GM19455 (cell line): ENCODE data around the gene ACTR1A.
"Not testable (repeated sequence)": the region's sequence is repeated elsewhere in the genome, so short reads cannot be mapped to it uniquely, and the experiment has no call there.

Source experiments
- ATAC-seq: cut with Tn5 transposase; IDR thresholded peaks from one replicate; pipeline ENCODE4 v1.9.1; 2021; ENCODE audit not compliant: unreplicated experiment

ACTR1A gene

GRCh38 chr10:102455893-102456471 is 46.5 kb downstream of the ACTR1A start:
- ATAC-seq = no peak

DNA sequence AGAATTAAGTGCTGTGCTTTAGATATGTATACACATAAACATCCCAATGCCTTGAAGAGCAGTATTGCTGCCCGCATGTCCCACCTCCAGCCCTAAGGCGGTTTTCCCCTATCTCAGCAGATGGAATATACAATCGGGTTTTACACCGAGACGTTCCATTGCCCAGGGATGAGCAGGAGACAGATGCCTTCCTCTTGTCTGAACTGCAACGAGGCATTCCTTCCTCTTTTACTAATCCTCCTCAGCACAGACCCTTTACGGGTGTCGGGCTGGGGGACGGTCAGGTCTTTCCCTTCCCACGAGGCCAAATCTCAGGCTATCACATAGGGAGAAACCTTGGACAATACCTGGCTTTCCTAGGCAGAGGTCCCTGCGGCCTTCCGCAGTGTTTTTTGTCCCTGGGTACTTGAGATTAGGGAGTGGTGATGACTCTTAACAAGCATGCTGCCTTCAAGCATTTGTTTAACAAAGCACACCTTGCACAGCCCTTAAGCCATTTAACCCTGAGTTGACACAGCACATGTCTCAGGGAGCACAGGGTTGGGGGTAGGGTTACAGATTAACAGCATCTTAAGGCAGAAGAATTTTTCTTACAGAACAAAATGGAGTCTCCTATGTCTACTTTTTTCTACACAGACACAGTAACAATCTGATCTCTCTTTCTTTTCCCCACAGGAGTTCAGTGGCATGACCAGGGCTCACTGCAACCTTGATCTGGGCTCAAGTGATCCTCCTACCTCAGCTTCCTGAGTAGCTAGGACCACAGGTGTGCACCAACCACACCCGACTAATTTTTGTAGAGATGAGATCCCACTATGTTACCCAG is 47.6 kb downstream of the ACTR1A start:
- not testable (repeated sequence) for ATAC-seq

DNA sequence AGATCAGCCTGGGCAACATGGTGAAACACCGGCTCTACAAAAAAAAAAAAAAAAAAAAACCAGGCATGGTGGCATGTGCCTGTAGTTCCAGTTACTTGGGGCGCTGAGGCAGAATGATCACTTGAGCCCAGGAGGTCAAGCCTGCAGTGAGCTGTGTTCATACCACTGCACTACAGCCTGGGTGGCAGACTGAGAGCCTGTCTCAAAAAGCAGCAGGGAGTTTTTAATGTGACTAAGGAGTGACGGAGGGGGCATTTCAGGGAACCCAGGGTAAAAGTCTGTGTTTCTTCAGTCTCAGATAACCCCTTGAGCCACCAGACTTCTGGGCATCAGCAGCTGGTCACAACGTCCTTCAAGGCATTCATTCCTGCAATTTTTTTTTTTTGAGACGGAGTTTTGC is 49.0 kb downstream of the ACTR1A start:
- ATAC-seq = no peak

- ATAC-seq = no peak
Observed at GRCh38 chr10:102452672-102453340, 49.7 kb downstream of the ACTR1A start.

DNA sequence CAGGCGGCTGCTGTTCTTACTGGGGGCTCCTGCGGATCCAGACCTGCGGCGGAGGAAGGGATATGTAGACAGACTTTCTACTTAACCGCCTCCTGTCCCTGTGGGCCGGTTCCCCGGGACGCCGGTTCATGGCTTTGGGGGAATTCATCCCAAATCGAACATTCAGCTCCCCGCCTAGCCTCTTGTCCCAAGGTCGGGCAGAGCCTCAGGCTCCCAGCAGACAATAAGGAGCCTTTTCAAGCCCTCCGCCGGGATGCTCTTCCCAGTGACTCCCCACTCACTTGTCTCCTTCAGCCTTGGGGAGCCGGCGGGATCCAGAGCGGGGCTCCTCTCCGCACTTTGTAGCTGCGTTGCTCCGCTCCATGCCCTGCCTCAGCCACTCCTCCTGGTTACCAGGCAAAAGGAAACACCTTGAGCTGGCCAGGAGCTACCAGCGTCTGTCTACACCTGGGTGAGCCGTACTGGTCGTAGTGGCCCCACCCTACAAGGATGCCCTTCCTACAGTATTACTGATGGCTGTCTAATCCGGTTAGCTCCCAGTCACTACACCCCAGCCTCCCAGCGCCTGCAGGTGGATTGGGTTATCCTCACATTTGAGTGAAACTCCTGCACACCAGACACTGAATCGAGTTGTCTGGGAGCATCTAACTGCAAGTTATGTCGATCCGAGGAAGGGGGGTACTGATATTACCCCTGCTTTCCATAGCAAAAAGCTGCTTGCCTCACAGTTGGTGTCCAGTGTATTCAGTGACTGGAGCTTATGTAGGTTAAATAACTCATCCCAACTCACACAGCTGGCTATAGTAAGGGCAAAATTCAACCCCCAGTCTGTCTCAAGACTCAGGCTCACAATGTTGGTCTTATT is 51.2 kb downstream of the ACTR1A start, which contains the start of gene C10orf95:
Gene C10orf95, minus strand, starts transcription at position 439 of the 865 bp plus-strand sequence. CDS start 450 bp downstream, outside the sequence.
- ATAC-seq = no peak

DNA sequence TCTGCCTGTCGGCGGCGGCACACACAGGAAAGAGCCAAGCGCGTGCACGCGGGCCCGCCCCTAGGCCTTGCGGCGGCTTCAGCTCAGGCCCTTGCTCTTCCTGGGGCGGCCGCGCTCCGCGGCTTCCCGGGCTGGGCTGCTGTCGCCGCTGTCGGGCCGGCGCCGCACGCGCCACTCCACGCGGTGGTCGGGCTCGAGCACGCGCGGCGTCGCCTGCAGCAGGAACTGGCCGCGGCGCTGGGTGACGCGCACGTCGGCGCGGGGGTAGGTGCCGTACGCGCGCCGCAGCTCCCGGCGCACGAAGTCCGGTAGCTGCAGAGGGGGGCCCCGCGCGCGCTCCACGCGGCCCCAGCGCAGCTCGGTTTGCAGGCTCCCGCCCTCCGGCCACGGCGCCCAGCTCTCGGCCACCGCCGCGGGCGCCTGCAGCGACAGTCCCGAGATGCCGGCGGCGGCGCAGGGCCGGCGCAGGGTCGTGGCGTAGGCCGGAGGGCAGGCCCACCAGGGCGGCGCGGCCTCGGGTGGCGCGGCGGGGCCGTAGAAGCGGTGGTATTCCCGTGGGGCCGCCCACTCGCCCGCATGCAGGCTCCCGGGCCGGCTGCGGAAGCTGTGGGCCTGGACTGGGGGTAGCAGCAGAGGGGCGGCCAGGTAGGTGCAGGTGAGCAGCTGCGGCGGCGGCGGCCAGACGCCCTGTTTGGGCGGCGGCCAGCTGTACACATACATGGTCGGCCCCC is 52.0 kb downstream of the ACTR1A start:
- peak; percentile 63 for ATAC-seq

DNA sequence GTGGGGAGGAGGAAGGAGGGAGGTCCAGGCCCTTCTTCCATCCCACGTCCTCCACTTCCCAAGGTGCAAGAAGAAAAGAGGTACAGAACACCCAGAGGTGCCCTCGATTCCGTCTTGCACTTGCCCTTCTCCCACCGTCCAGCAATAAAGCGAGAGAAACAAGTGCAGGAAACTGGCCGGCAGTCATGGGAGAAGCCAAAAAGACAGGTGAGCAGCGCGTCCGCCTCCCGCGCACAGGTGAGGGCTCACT is 52.5 kb downstream of the ACTR1A start:
- ATAC-seq = no peak

DNA sequence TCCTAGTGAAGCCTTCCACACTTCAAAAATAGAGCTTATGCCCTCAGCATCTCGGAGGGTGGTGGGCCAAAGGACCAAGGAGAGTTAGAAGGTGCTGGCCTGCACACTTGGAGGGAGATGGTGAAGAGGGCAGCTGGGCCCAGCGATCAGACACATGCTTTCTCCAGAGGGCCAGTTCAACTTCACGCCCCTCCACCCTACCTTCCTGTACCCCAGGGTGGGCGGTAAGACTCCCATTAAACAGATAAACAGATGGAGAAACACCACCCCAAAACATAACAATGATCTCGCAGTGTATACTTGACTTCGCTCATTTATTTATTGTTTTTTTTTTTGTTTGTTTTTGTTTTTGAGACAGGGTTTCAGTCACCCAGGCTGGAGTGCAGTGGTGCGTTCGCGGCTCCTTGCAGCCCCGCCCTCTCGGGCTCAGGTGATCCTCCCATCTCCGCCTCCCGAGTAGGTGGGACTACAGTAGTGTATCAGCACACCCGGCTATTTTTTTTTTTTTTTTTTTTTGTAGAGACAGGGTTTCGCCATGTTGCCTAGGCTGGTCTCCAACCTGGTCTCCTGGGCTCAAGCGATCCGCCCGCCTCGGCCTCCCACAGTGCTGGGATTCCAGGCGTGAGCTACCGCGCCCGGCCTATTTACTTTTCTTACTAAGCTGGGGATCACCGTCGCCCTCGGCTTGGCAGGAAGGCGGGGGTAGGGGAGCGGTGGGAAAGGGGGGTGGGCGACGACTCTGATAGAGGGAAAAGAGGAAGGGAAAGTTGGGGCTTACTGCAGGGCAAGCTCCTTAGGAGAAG is 53.0 kb downstream of the ACTR1A start:
- ATAC-seq = peak; percentile 55

GRCh38 chr10:102444851-102445250 is 57.7 kb downstream of the ACTR1A start:
- ATAC-seq = no peak

DNA sequence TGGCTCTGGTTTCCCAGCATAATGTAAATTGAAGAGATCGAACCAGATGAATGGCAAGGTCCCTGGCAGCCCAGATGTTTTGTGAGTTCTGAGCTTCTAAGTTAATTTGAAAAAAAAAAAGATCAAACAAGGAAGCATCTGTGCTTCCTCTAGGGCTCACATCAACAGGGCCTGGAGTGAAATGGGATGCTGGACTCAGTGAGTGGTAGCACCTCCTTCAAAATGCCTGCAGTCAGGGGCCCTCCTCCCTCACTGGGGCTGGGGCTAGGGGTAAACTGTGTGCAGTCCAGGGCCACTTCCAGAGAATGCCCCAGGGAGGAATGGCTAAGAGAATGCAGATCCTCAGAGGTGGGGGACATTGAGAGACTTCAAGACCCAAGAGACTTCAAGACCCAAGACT is 64.1 kb downstream of the ACTR1A start:
- no peak for ATAC-seq

GRCh38 chr10:102437515-102437914 is 65.0 kb downstream of the ACTR1A start:
- no peak for ATAC-seq

GRCh38 chr10:102436312-102436711 is 66.2 kb downstream of the ACTR1A start:
- ATAC-seq = no peak

DNA sequence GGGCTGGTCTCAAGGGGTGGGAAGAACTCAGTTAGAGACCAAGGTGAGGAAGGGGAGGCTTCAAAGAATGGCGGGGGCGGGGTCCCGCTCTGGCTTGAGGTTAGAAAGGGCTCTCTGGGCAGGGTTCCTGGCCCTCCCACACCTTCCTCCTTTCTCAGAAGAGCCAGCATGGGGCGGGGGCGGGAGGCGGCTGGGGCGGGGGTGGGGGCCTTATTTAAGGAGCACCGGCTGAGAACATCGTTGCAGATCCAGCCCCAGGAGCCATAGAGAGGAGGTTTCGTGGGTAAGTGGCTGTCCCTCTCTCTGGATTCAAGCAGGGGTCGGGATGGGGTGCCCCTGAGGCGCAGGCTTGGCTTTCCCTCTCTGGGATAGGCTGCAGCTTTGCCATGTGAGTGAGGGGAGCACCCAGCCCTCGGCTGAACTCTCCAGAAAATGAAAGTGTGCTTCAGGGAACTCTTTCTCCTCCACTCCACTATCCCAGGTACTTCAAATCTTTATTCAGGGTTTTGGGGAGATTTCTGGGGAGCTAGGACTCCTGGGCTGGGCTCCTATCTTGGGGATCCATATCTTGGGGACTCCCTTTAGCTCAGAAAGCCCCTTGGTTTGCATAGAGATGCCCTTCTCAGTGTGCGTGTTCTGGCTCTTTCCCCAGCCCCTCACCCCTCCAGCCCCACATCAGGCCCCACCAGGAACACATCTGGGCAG is 66.8 kb downstream of the ACTR1A start:
- ATAC-seq = no peak

DNA sequence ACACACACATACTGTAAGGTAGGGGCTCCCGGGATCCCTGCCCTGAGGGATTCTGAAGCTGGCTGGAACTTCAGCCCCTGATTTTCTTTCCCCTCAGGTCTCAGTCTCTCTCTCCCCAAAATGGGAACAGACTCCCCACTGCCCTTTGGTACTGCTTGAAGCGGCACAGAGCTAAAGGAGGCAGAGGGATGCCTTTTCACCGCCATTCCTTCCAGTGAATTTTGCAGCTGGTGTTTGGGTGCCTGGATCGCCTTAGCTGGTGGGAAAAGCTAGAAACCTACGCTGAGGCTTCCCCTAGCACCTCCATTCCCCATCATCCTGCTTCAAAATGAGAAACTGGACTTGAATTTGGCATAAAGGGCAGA is 67.4 kb downstream of the ACTR1A start:
- ATAC-seq = no peak

GRCh38 chr10:102434394-102435132 is 67.9 kb downstream of the ACTR1A start:
- no peak for ATAC-seq

GRCh38 chr10:102433619-102434046 is 68.9 kb downstream of the ACTR1A start:
- no peak for ATAC-seq

- ATAC-seq = peak; percentile 93
Observed at GRCh38 chr10:102432162-102432950, 70.2 kb downstream of the ACTR1A start, which contains the start of gene CUEDC2. CUEDC2 (minus strand) TSS chr10:102432574; CDS start chr10:102425188, 7,386 bp downstream.
